Neuronal stem cell (in vitro differentiated cells): Measurements from ENCODE around the gene CDO1. TPM values are rescaled to one million over a fixed set of nuclear protein-coding genes. Genes with fewer than 3 reads are reported as not detected.

Experiments
- DNase-seq: peaks from one replicate; pipeline ENCODE4 v3.0.0-alpha.2; 2013; ENCODE audit warnings: low spot score
- H2AFZ ChIP-seq: one replicate; pipeline ENCODE4 v1.6.1; 2013; ENCODE audit warnings: mild to moderate bottlenecking, low read length, inconsistent platforms
- H2AK5ac ChIP-seq: 2 replicates; pipeline ENCODE4 v1.6.1; 2013; ENCODE audit warnings: low read depth, mild to moderate bottlenecking, inconsistent platforms, low read length, moderate library complexity, mixed read lengths
- H2BK120ac ChIP-seq: 2 replicates; pipeline ENCODE4 v1.6.1; 2013; ENCODE audit warnings: low read depth, mild to moderate bottlenecking, inconsistent platforms, low read length, moderate library complexity, mixed read lengths
- H2BK12ac ChIP-seq: one replicate; pipeline ENCODE4 v1.6.1; 2013; ENCODE audit warnings: low read length, inconsistent platforms
- H2BK15ac ChIP-seq: 2 replicates; pipeline ENCODE4 v1.6.1; 2013; ENCODE audit warnings: mild to moderate bottlenecking, low read length, inconsistent platforms, mixed read lengths
- H2BK5ac ChIP-seq: one replicate; pipeline ENCODE4 v1.6.1; 2013; ENCODE audit warnings: inconsistent platforms, mild to moderate bottlenecking, low read length, moderate library complexity
- H3K14ac ChIP-seq: one replicate; pipeline ENCODE4 v1.6.1; 2013; ENCODE audit warnings: low read length, inconsistent platforms
- H3K18ac ChIP-seq: 2 replicates; pipeline ENCODE4 v1.6.1; 2013; ENCODE audit warnings: low read length, inconsistent platforms
- H3K23ac ChIP-seq: 2 replicates; pipeline ENCODE4 v1.6.1; 2013; ENCODE audit warnings: low read depth, mild to moderate bottlenecking, mixed read lengths, low read length, inconsistent platforms; ENCODE audit not compliant: poor library complexity
- H3K27ac ChIP-seq: replicated peaks from 3 replicates; pipeline ENCODE4 v1.5.1; 2013; ENCODE audit warnings: low read length, inconsistent platforms
- H3K27me3 ChIP-seq, 3 experiments: 2 replicates each; pipeline ENCODE4 v1.6.1; 2013; ENCODE audit warnings: low read length in 3 of 3, mild to moderate bottlenecking in 2 of 3, inconsistent platforms in 1 of 3, low read depth in 1 of 3, mixed read lengths in 1 of 3, moderate library complexity in 1 of 3; ENCODE audit not compliant: control insufficient read depth in 3 of 3, insufficient read depth in 3 of 3
- H3K36me3 ChIP-seq, 2 donors: replicated peaks in 1 of 2; 2 replicates each; pipeline ENCODE4 v1.6.1; 2013; ENCODE audit warnings: low read length in 2 of 2; ENCODE audit not compliant: control insufficient read depth in 2 of 2, insufficient read depth in 2 of 2
- H3K4ac ChIP-seq: 2 replicates; pipeline ENCODE4 v1.6.1; 2013; ENCODE audit warnings: inconsistent platforms, mild to moderate bottlenecking, low read length, moderate library complexity
- H3K4me1 ChIP-seq, 2 donors: 1 replicate in 1 of 2; 2 replicates in 1 of 2; pipeline ENCODE4 v1.6.1; 2013; ENCODE audit warnings: low read length in 2 of 2, low read depth in 1 of 2; ENCODE audit not compliant: control insufficient read depth in 2 of 2, insufficient read depth in 1 of 2
- H3K4me2 ChIP-seq: one replicate; pipeline ENCODE4 v1.6.1; 2013; ENCODE audit warnings: mild to moderate bottlenecking, low read length, inconsistent platforms; ENCODE audit not compliant: insufficient read depth, poor library complexity, severe bottlenecking
- H3K4me3 ChIP-seq, 2 donors: 2 replicates each; pipeline ENCODE4 v1.5.1; 2013; ENCODE audit warnings: low read length in 2 of 2, mild to moderate bottlenecking in 2 of 2, inconsistent platforms in 1 of 2, moderate library complexity in 1 of 2
- H3K79me1 ChIP-seq: one replicate; pipeline ENCODE4 v1.6.1; 2013; ENCODE audit warnings: low read depth, mild to moderate bottlenecking, inconsistent platforms, low read length, moderate library complexity
- H3K9ac ChIP-seq: one replicate; pipeline ENCODE4 v1.6.1; 2013; ENCODE audit warnings: mild to moderate bottlenecking, low read depth, low read length, inconsistent platforms; ENCODE audit not compliant: poor library complexity
- H3K9me3 ChIP-seq, 2 donors: replicated peaks in 1 of 2; 2 replicates each; pipeline versions ENCODE3 to v1.6.1; 2013; ENCODE audit warnings: low read length in 2 of 2, mild to moderate bottlenecking in 2 of 2, inconsistent platforms in 1 of 2, low read depth in 1 of 2, mixed read lengths in 1 of 2, moderate library complexity in 1 of 2; ENCODE audit not compliant: control insufficient read depth in 2 of 2, insufficient read depth in 1 of 2
- H4K8ac ChIP-seq: one replicate; pipeline ENCODE4 v1.6.1; 2013; ENCODE audit warnings: low read depth, mild to moderate bottlenecking, inconsistent platforms, low read length, moderate library complexity
- H4K91ac ChIP-seq: one replicate; pipeline ENCODE4 v1.6.1; 2013; ENCODE audit warnings: low read length, low read depth, mild to moderate bottlenecking, inconsistent platforms; ENCODE audit not compliant: poor library complexity
- WGBS, 2 donors: extraction: QIAGEN DNeasy Blood & Tissue Kit; methylation state at CpG; one replicate each; pipeline ENCODE4 v1.1.7; 2013; ENCODE audit warnings: missing lambda C conversion rate in 2 of 2, mixed read lengths in 1 of 2; ENCODE audit not compliant: insufficient read length in 2 of 2, insufficient replicate concordance in 1 of 2; ENCODE audit errors: extremely low coverage in 2 of 2; 5-methylcytosine and 5-hydroxymethylcytosine counted together
- polyA plus RNA-seq, 2 experiments: library from polyadenylated mRNA; stranded (reverse); fragments of 200-250 nt; gene quantifications; one replicate each; pipeline ENCODE4 v1.2.3, GENCODE V29; 2013

Gene CDO1
- polyA plus RNA-seq (2013, experiment 1 of 2), result 16.9 TPM
- polyA plus RNA-seq (2013, experiment 2 of 2), result 19.1 TPM

- Histone ChIP-seq H3K79me1 (no peaks in the 10 kb centered on the region), H3K4me2 (peak within 1 kb of the TSS; percentile 88), H2BK120ac (peak within 1 kb of the TSS; percentile 42), H3K27ac (peak within 1 kb of the TSS; percentile 70), H2AK5ac (no peak within 1 kb of the TSS), H3K36me3 (peaks cover 0 to 19% of the 10 kb centered on the region in 2 donors), H2BK12ac (peak within 1 kb of the TSS; percentile 96), H3K23ac (peak within 1 kb of the TSS; percentile 94), H3K4ac (peak within 1 kb of the TSS; percentile 61), H3K4me3 (peak within 1 kb of the TSS; percentile 69 to 92), H4K91ac (no peak within 1 kb of the TSS), H3K9ac (peak within 1 kb of the TSS; percentile 87), H3K4me1 (peaks cover 2 to 9% of the 10 kb centered on the region in 2 donors), H3K14ac (peak within 1 kb of the TSS; percentile 92), H3K18ac (peak within 1 kb of the TSS; percentile 98), H2AFZ (peak within 1 kb of the TSS; percentile 98), H2BK15ac (peak within 1 kb of the TSS; percentile 98), H3K9me3 (no peaks in the 10 kb centered on the region), H4K8ac (peak within 1 kb of the TSS; percentile 75), H3K27me3 (peaks cover 0 to 9% (median 0%) of the 10 kb centered on the region in 3 experiments), H2BK5ac (peak within 1 kb of the TSS; percentile 97)
- peak; percentile 80 for DNase-seq
- no CpG with 5 or more reads among the region's 69 CpGs for WGBS, 2 donors
Measured at GRCh38 chr5:115816226-115817081, at the start of gene CDO1. Gene CDO1 (minus strand): TSS chr5:115816659. CDS start chr5:115816397, 262 bp downstream.

DNA sequence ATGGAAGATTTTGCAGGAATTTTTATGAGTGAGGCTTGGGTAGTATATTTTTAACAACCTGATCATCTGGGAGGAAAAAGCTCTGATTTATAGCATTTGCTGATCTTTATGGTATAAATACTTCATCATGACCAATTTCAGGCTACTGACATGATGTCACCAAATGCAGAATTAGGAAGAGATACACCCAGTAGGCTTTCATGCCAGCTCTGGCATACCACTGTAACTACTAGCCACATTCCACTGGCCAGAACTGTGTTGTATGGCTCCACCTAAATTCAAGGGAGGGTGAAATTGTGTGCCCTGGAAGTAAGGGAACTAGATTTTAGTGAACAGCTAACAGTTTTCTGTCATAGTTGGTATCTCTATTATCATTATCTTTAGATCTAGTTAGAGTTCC, 42.9 kb upstream of the CDO1 start:
- no peak overlapping the region for H3K23ac ChIP-seq
- H3K4ac ChIP-seq, result no peak overlapping the region
- no peak overlapping the region for H3K27ac ChIP-seq
- no peak overlapping the region for H2AK5ac ChIP-seq
- no peak overlapping the region for H2BK120ac ChIP-seq
- H2BK5ac ChIP-seq, result no peak overlapping the region
- no peak overlapping the region for H3K9ac ChIP-seq
- H3K18ac ChIP-seq, result no peak overlapping the region
- no peak overlapping the region for H2BK12ac ChIP-seq
- no peak overlapping the region for H2AFZ ChIP-seq
- H3K4me2 ChIP-seq, result no peak overlapping the region
- H3K27me3 ChIP-seq, result no peaks in the 10 kb centered on the region
- H4K91ac ChIP-seq, result no peak overlapping the region
- no peak for DNase-seq
- peaks cover 0 to 4% of the 10 kb centered on the region in 2 donors for H3K4me1 ChIP-seq
- no peak overlapping the region for H4K8ac ChIP-seq
- H3K36me3 ChIP-seq, result no peaks in the 10 kb centered on the region
- no peak overlapping the region for H3K14ac ChIP-seq
- H3K9me3 ChIP-seq, result no peaks in the 10 kb centered on the region
- no peak overlapping the region for H2BK15ac ChIP-seq
- H3K79me1 ChIP-seq, result no peaks in the 10 kb centered on the region
- H3K4me3 ChIP-seq, result no peak overlapping the region

DNA sequence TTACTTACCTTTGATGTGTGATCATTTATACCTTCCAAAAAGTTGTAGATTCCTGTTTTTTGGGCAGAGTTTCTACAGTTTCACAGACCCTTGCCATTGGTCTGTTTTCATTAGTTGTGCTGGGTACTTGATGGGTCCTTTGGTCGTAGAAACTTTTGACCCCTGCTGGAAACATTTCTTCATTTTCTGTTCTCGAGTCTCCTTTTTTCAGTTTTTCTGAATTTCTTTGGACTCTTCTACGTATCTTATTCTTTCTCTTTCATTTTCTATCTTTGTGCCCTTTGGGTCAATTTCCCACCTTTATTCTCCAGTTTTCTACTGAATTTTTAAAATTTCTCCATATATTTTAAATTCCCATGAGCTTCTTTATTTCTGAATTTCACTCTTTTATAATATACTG, 41.9 kb upstream of the CDO1 start:
- no peak overlapping the region for H3K18ac ChIP-seq
- H3K9me3 ChIP-seq, result peaks cover 0 to 7% of the 10 kb centered on the region in 2 donors
- no peak overlapping the region for H4K8ac ChIP-seq
- H3K23ac ChIP-seq, result no peak overlapping the region
- no peaks in the 10 kb centered on the region for H3K79me1 ChIP-seq
- no peak overlapping the region for H3K4ac ChIP-seq
- no peak overlapping the region for H2AFZ ChIP-seq
- WGBS, 2 donors, result no CpG with 5 or more reads among the region's 3 CpGs
- H2BK5ac ChIP-seq, result no peak overlapping the region
- DNase-seq, result no peak
- no peak overlapping the region for H3K9ac ChIP-seq
- H3K36me3 ChIP-seq, result no peaks in the 10 kb centered on the region
- H3K4me1 ChIP-seq, result peaks cover 0 to 4% of the 10 kb centered on the region in 2 donors
- H2AK5ac ChIP-seq, result no peak overlapping the region
- no peak overlapping the region for H3K14ac ChIP-seq
- H2BK15ac ChIP-seq, result no peak overlapping the region
- H3K4me2 ChIP-seq, result no peak overlapping the region
- H4K91ac ChIP-seq, result no peak overlapping the region
- H3K27me3 ChIP-seq, result no peaks in the 10 kb centered on the region
- no peak overlapping the region for H2BK120ac ChIP-seq
- no peak overlapping the region for H2BK12ac ChIP-seq
- no peak overlapping the region for H3K27ac ChIP-seq
- no peak overlapping the region for H3K4me3 ChIP-seq

DNA sequence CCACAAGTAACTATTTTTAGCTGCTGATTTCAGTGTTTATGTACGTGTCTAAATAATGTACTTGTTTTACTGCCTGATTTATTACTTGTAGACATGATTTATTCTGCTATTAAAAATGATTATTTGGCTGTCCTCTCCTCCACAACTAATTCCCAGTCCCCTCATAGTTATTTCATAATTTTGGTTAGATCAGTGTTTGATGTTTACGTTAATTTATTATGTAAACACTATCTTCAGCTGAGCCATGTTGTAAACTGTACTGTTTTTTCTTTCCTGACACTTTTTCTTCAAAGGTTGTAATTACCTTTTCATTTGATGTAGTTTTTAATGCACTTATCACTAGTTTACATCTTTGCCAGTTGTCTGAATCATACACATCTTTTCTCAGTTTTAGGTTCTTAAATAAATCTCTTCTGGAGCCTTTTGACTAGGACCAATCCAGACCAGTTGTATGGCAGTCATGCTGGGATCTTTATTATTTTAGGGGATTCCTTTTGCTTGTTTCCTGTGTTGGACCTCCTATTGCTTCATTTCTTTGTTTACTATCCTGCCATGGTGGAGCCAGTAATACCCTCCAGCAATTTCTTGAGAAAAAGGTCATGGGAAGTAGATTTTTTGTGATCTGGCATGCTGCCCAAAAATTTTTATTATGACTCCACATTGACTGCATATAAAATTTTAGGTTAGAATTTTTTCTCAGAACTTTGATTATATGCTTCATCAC, 41.3 kb upstream of the CDO1 start:
- WGBS, 2 donors, result no CpG with 5 or more reads among the region's 2 CpGs
- H4K91ac ChIP-seq, result no peak overlapping the region
- H3K4me1 ChIP-seq, result peaks cover 0 to 4% of the 10 kb centered on the region in 2 donors
- H3K4ac ChIP-seq, result no peak overlapping the region
- no peaks in the 10 kb centered on the region for H3K27me3 ChIP-seq
- no peak overlapping the region for H3K4me2 ChIP-seq
- no peak overlapping the region for H3K18ac ChIP-seq
- H3K36me3 ChIP-seq, result no peaks in the 10 kb centered on the region
- no peak overlapping the region for H2BK120ac ChIP-seq
- DNase-seq, result no peak
- H4K8ac ChIP-seq, result no peak overlapping the region
- H3K23ac ChIP-seq, result no peak overlapping the region
- no peak overlapping the region for H2BK15ac ChIP-seq
- H3K4me3 ChIP-seq, result no peak overlapping the region
- no peak overlapping the region for H3K27ac ChIP-seq
- no peak overlapping the region for H2AK5ac ChIP-seq
- no peak overlapping the region for H3K9ac ChIP-seq
- H3K79me1 ChIP-seq, result no peaks in the 10 kb centered on the region
- H2AFZ ChIP-seq, result no peak overlapping the region
- H3K14ac ChIP-seq, result no peak overlapping the region
- H2BK12ac ChIP-seq, result no peak overlapping the region
- peaks cover 0 to 8% of the 10 kb centered on the region in 2 donors for H3K9me3 ChIP-seq
- no peak overlapping the region for H2BK5ac ChIP-seq
